ENCODE data around the gene PARD3. TPM values are rescaled to one million over a fixed set of nuclear protein-coding genes. Genes with fewer than 3 reads are reported as not detected.

PARD3 gene
- total and polyA plus RNA-seq, 10 of the 15 experiments (the other 5 are each of a cell fraction or from before 2014, with no cell fraction given), result 2.6 to 43.1 (median 13.9) TPM

DNA sequence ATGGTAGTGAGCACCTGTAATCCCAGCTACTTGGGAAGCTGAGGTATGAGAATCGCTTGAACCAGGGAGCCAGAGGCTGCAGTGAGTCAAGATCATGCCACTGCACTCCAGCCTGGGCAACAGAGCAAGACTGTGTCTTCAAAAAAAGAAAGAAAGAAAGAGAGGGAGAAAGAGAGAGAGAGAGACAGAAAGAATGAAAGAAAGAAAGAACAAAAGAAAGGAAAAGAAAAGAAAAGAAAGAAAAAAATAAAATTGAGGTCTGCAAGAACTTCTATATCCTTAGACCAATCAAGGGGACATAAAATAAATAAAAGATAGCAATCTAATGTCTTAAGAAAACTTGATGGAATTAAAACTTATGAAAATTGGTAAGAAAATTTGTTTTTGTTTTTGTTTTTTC, 34.9 kb upstream of the PARD3 start:
- no peak for ATAC-seq
- ChIA-PET SMC1A (ENCODE audit: uncharacterized antibody, unreplicated experiment) (no interaction called here), CTCF (no interaction called here)

More for the DNA sequence above, 34.9 kb upstream of the PARD3 start:
- Histone ChIP-seq H4K20me1 (ENCODE audit: control insufficient read depth, insufficient read depth) (no peaks in the 10 kb centered on the region), H3K9me3 (replicated peaks; ENCODE audit: control insufficient read depth, insufficient read depth, low read length) (no peaks in the 10 kb centered on the region), H3K9ac (ENCODE audit: control insufficient read depth, insufficient read depth, low read length) (no peak overlapping the region), H2AFZ (ENCODE audit: control insufficient read depth, low read depth, low read length) (no peak overlapping the region), H3K36me3 (ENCODE audit: control insufficient read depth in 2 of 2, insufficient read depth in 2 of 2, low read length in 1 of 2) (no peaks in the 10 kb centered on the region), H3K27me3 (replicated peaks in 1 of 2; ENCODE audit: control insufficient read depth in 2 of 2, insufficient read depth in 2 of 2, low read length in 1 of 2) (no peaks in the 10 kb centered on the region), H3K4me2 (ENCODE audit: control insufficient read depth, insufficient read depth) (no peak overlapping the region), H3K27ac (ENCODE audit: control insufficient read depth, insufficient read depth) (no peak overlapping the region), H3K4me3 (no peak overlapping the region), H3K4me1 (ENCODE audit: control insufficient read depth, insufficient read depth, low read length) (no peaks in the 10 kb centered on the region), H3K79me2 (ENCODE audit: control insufficient read depth, insufficient read depth, low read length) (no peaks in the 10 kb centered on the region)
- no peak for DNase-seq (ENCODE audit: low read depth, low spot score)
- intact Hi-C loops (cut with micrococcal nuclease; ENCODE audit: unreplicated experiment) (no loop called here), in situ Hi-C loops (cut with MboI) (no loop called here)
- 0% methylated on average over 1 of the region's 1 CpG for WGBS (ENCODE audit: insufficient coverage, insufficient replicate concordance, low lambda C conversion rate, missing lambda C conversion rate)
- RAD21 ChIA-PET (ENCODE audit: unreplicated experiment), result interaction anchor here (1.1 kb wide), 1 partner anchor 13 kb away, joined by 4 read pairs; no protein-coding TSS in a partner anchor
- no peak for TF ChIP-seq TCF3 (IDR thresholded peaks at IDR 0.05; ENCODE audit: borderline replicate concordance, insufficient read depth, low read depth, low read length)
- no peak for TF ChIP-seq ZNF207 (IDR thresholded peaks at IDR 0.05; ENCODE audit: borderline replicate concordance)
- TF ChIP-seq MYC (IDR thresholded peaks at IDR 0.05; ENCODE audit: insufficient read depth, insufficient read length, insufficient replicate concordance, low read length, severe bottlenecking), result no peak
- no peak for TF ChIP-seq TCF7 (IDR thresholded peaks at IDR 0.05; ENCODE audit: borderline replicate concordance)
- TF ChIP-seq SMC3 (IDR thresholded peaks at IDR 0.05; ENCODE audit: borderline replicate concordance, low read length), result no peak
- TF ChIP-seq E2F8 (IDR thresholded peaks at IDR 0.05; ENCODE audit: low read depth, partially characterized antibody), result no peak
- no peak for TF ChIP-seq ZNF24 (IDR thresholded peaks at IDR 0.05)
- TF ChIP-seq NR2F1 (conservative IDR thresholded peaks at IDR 0.05), result no peak
- TF ChIP-seq, protein P1, sequence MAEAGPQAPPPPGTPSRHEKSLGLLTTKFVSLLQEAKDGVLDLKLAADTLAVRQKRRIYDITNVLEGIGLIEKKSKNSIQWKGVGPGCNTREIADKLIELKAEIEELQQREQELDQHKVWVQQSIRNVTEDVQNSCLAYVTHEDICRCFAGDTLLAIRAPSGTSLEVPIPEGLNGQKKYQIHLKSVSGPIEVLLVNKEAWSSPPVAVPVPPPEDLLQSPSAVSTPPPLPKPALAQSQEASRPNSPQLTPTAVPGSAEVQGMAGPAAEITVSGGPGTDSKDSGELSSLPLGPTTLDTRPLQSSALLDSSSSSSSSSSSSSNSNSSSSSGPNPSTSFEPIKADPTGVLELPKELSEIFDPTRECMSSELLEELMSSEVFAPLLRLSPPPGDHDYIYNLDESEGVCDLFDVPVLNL (IDR thresholded peaks at IDR 0.05; ENCODE audit: low read depth, low read length), result no peak
- TF ChIP-seq NR2C2 (IDR thresholded peaks at IDR 0.05; ENCODE audit: borderline replicate concordance, control insufficient read depth, insufficient read length, low read depth), result no peak
- TF ChIP-seq SIX5 (IDR thresholded peaks at IDR 0.05; ENCODE audit: low read depth, low read length, severe bottlenecking), result no peak
- TF ChIP-seq RCOR1 (conservative IDR thresholded peaks at IDR 0.05; ENCODE audit: low read depth, low read length), result no peak
- BruUV-seq (replicated peaks), result no TSS peak
- FAIRE-seq, result no peak
- POLR2A ChIA-PET, result interaction anchor here (0.6 kb wide), 1 partner anchor 94 kb away, joined by 4 read pairs; no protein-coding TSS in a partner anchor

Data from GM12878 (cell line).